HG03103 (cell line): ENCODE results near the gene TNIP1.

Experiments
- ATAC-seq: cut with Tn5 transposase; IDR thresholded peaks from one replicate; pipeline ENCODE4 v1.9.1; 2021; ENCODE audit warnings: low read depth; ENCODE audit not compliant: unreplicated experiment

TNIP1 gene

DNA sequence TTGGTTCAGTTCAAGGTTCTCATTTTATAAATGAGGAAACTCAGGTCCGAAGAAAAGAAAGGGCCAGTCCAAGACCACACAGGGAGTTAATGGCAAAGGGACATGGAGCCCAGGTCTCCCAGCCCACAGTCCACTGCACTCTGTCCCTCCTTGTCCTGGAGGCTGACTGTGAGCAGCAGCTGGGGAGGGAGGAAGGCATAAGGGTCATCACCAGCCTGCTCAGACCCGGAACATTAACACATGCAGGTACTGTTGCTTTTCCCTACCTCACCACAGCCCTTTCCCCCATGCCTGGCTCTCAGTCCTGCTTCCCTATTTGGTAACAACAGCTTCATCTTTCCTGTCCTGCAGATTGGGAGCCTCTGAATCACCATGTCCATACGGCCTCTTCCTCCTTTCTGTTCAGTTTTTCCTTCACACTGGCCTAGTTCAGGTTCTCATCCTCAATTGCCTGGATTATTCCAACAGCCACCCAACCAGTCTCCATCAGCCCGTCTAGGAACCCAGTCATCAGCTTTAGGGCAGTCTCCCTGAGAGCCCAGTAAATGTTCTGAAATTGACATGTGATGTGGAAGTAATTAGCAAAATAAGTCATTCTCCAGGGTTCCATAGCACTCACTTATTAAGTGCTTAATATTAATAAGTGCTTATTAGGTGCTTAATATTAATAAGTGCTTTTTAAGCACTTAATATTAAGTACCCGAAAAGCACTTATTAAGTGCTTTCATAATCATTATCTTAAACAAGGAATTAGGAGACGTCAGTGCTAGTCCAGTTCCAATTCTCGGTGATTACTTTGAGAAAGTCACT, 56.2 kb downstream of the TNIP1 start:
- ATAC-seq: no peak

DNA sequence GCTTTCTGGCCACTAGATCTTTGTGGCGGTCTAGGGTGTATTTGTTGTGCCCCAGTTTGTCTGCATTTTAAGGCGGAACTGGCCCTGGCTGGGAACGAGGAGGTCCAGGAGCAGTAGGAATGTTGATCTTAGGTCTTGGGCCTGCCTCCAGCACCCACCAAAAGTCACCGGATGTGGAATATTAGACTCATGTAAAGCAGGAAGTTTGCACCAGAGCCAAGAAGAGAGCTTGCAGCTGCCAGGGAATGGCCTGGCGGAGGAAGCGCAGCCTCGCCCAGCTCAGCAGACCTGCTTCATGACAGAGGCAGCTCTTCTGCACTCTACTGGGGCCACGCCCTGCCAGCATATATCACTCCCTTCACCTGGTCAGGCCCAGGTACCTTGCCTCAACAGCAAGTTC, 57.2 kb downstream of the TNIP1 start:
- ATAC-seq: no peak

DNA sequence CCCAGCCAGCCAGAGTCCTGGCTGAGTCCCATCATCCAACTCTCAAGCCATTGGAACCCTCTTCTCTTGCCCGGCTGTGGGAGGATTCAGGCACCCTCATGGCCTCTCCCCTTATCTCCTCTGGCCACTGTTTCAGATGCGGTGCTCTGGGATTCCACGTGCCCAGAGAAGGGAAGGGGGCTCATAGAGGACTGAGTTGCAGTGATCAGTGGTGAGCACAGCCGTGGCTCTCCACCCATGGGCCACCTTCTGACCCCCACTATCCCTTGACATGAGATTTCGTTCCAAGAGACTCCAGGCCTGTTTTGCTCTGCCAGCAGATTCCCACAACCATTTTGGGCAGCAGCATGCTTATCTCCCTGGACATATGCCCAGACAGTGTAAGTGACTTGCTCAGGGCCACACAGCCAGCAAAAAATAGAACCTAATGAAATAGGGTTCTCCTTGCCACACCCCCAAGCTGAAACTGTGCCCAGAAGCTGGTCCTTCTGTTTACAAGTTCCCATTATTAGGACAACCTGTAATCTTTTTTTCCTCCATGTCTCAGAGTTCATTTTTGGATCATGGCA, 57.7 kb downstream of the TNIP1 start:
- ATAC-seq: no peak

DNA sequence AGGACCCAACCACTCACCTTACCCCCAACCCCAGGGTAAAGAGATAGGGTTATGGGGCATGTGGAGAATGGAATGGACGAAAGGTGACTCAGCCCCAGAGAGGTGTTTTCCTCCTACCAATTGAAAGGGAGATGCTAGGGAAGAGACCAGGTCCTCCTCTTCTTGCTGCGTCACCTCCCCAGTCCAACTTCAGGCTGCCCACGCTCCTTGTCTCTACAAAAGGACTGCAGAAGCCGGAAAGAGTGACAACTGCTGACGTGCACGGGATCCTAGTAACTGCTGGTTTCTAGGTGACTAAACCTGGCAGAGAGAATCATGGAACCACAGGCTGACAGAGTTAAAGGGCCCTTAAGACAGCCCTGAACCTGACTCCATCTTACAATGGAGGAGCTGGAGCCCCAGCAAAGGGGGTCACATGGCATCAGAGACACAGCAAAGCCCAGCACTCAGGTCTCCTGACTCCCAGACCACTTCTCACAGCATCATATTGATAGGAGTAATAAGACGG, 58.3 kb downstream of the TNIP1 start:
- no peak for ATAC-seq

DNA sequence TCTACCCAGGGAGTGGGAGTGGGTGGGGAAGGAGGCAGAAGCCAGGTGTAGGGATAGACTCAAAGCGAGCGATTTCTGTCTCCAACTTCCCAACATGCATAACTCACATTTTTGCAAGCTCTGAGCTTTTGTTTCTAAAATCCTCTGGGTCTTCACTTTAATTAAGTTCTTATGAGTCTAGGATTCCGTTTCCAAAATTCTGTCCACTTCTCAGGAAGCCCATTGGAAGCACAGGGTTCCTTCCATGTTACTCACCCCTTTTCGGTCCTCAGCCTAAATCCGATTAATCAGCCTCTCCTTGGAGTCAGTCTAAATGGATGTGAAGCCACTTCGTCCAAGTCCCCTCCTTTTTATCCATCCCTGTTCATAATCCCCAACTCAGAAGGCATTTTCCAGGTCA, 59.1 kb downstream of the TNIP1 start:
- ATAC-seq: no peak

DNA sequence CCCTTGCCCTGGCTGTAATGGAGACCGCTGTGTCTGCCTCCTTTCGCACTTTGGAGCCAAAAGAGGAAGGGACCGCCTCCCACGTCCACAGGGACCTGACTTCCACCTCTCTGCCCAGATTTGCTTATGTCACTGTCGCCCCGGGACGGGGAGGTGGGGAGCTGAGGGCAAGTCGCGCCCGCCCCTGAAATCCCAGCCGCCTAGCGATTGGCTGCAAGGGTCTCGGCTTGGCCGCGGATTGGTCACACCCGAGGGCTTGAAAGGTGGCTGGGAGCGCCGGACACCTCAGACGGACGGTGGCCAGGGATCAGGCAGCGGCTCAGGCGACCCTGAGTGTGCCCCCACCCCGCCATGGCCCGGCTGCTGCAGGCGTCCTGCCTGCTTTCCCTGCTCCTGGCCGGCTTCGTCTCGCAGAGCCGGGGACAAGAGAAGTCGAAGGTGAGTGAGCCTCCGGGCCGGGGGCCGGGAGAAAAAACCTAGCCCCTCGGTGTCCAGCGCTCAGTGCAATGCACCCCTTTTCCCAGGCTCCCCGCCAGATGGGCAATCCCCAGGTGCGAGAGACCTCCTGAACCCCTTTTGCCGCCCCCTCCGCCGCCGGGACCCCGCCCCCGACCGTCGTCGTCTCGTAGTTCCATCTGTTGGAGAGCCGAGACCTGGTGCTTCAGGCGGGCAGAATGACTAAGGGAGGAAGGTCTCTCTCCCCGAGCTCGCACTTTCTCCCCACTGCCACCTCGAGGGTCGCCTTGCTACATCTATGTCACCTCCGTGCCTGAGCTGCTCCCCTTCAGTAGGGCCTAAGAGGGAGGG, 60.3 kb downstream of the TNIP1 start, which contains the start of gene GPX3:
Gene GPX3 (plus strand): TSS at position 288 of the 807 bp plus-strand sequence. CDS start 64 bp downstream, at position 352.
- peak; percentile 68 for ATAC-seq

DNA sequence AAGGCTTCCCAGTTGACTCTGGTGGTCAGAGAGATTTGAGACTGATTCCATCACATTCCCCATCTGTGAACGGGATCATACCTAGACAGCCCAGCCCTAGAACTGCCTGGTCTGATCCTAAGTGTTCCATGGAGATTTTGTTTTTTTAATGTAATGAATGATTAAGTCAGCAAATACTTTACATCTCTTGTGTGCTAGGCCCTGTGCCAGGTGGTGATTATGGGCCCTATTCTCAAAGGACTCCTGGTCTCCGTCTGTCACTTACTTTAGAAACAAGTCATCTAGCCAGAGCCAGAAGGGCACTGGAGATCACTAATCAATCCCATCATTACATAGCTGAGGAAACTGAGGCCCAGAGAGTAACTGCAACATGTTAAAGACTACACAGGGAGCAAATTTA, 61.5 kb downstream of the TNIP1 start:
- no peak for ATAC-seq

DNA sequence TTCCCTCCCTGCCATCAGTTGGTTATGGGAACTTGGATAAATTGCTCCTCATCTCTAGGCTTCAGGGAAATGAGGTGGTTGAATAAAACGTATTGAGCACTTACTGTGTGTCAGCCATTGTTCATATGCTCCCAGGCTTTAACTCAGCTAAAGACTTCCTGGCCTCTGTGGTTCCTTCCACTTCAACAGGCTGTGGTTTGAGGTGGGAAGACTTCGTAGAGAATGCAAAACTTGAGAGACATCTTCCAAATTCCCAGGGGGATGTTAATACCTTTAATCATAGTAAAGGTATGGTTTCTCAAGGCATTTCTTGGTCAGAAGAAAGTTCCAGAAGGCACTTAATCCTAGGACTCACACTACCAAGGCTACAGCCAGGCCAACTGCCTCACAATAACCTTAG, 62.0 kb downstream of the TNIP1 start:
- ATAC-seq: no peak

DNA sequence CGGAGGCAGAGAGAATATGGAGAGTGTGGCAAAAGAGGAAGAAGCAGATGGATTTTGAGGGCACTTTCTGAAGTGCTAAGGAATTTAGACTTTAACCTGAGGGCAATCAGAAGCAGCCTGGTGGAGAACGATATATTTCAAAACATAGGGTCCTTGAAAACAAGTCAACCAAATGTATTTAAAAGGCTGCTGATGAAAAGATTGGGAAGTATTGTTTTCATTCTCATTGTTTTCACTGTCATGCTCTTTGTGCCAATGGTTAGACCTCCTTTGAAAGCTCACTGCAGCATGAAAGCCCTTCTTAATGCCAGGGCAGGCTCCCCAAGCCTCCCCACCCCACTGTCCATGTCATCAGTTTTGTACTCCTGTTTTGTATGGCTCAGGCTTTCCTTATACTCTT, 62.9 kb downstream of the TNIP1 start:
- ATAC-seq: no peak

DNA sequence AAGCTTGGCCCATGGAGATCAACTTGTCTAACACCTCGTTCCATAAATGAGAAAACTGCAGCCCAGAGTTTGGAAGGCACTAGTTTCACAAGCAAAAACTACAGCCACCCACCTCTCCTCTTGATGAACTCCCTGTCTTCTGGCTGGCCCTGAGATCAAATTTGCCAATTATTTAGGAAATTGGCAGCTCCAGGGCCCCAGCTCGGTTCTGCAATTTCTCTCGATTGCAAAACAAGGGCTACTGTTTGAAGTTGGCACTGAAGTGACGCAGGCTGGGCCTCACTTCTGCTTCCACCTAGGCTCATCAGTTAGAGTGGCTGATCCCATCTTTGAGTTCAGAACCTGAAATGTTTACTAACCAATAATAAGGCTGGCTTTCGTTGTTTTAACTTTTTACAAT, 64.1 kb downstream of the TNIP1 start:
- no peak for ATAC-seq

DNA sequence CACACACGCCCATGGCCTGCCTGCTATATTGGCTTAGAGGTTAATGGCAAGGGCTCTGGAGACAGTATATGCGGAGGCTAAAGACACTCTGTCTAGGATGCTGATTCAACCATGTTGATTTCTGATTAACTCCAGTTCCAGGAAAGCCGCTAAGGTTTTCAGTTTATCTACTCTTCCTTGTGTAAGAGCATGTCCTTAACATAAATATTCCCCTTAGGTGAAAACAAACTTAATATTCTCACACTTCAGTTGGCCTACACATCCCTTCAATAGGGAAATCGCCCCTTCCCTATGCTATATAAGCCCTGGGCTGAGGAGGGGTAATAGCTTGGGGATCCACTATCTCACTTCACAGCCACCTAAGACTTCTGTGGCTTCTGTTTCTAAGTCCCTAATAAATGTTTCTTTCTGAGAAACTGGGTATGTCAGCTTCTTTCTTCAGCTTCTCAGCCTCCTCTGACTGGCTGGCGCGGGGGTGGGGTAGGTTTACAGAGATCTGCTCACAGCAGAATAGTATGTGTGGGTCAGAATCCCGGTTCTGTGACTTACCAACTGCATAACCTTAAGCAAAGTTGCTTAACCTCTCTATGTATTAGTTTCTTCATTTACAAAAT, 64.8 kb downstream of the TNIP1 start:
- ATAC-seq: no peak

DNA sequence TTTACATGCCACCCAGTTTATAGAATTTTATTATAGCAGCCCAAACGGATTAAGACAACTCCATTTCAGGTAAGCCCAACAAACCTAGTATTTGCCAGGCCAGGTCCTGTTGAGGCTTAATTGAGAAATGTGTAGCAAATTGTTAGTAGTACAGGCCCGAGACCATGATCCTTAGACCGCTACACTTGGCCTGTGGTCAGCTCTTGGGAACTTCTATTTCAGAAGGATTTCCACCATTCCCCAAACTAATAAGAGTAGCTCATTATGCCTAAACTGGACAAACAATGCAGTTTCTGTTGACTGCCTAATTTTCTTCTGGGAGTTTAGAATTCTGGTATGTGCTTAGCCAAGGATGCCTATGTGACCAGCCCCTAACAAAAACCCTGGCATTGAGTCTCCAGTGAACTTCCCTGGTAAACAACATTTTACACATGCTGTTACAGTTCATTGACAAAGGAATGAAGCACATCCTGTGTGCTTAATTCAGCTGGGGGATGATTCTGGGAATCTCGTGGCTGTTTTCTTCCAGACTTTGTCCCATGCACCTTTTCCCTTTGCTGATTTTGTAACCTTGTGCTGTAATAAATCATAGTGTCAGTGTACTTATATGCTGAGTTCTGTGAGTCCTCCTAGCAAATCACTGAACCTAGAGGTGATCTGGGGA, 66.0 kb downstream of the TNIP1 start:
- no peak for ATAC-seq

DNA sequence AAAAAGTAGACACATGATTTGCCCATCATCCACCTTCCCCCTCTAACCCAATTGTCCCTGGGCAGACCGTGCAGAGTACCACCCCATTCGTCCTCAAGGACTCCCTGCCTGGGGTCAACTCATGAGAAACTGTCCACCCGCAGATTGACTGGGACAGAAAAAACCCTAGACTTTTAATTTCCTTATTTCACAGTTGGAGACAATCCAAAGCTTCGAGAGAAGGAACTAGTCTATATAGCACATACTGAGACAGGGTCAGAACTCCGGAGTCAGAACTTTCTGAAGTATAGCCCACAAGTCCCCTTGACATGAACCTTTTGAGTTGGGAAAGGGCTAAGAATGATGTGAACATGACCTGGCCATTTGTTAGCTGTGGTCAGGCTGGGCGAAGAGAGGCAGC, 68.0 kb downstream of the TNIP1 start:
- ATAC-seq: no peak

DNA sequence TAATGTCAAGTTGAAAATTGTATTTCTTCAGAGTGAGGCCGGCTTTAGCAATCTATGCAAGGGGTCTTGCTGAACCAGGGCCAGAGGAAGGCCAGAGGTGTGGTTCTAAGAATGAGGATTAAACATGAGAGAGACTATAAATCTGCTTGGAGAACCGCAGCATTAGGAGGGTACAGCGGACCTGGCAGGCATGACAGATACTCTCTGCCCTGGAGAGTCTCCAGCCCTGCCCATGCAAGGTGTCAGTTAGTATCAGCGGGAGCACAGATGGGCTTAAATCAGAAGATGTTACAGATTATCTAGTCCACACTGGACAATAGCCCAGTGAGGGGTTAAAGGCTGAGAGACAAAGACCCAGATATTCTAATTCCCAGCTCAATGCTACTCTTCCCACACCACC, 71.9 kb downstream of the TNIP1 start:
- ATAC-seq: no peak

DNA sequence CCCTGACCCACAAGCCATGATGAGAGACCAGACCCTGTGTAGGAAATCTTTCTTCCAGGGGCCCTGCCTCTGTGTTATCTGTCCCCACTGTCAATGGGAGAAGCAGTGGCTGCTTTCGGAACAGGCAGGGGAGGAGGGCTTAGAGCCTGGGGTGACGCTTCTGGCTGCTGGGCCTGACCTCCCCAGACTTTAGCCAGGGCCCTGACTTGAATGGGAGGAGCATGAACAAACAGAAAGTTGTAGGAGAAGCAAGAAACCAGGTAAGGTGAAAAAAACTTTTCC, 72.7 kb downstream of the TNIP1 start:
- ATAC-seq: no peak

DNA sequence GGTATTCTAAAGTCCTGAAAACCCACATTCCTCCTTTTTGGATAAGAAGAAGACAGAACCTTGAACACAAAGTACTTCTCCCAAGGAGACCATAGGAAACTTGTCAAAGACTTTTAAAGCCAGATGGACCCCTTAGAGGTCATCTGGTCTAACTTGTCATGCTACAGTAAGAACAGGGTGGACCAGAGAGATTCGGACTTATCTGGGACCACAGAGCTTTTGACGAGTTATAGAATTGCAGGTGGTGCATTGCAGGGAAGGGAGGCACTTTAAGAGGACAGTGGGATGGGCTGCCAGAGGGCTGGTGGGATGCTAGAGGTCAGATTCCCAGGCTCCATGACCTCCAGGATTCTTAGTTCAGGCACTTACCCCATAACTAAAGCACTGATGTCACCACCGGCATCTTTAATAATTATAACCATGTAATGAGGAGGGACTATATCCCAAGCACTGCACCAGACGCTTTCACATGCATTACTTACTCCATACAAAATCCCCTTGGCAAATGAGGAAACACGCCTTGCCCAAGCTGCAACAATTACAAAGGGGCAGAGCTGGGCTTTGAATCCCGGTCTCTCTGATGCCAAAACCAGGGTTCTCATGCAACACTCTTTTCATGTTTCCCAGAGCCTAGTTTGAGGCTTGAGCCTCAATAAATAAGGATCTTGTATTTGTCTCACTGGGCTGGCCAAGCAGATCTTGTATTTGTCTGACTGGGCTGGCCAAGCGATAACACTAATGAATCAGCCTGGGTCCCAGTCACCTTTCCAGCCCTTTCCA, 73.2 kb downstream of the TNIP1 start:
- no peak for ATAC-seq

DNA sequence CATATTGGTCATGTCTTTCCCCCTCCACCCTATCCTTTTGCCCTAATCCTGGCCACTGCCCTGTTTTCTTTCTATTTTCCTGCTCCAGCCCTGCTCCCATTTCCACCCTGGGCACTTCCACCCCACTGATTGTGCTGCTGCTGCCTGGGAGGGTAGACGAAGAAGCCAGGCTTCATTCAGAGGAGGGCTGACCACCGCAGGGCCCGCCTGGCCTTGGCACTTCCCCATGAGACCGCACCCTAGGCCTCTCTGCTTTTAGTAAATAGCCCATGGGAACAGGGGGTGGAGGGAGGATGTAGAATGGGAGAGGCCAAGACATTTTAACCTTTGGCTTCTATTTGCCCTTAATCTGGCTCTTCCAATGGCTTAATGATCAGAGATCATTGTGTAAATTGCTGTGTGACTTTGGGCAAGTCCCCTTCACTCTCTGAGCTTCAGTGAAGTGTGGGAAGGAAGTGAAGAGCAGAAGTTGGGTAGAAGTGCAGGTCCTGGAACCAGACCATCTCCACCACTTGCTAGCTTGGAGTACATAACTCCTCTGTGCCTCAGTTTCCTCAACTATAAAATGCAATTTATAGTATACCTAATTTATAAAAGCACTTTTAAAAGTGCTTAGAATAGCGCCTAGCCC, 74.0 kb downstream of the TNIP1 start:
- no peak for ATAC-seq

DNA sequence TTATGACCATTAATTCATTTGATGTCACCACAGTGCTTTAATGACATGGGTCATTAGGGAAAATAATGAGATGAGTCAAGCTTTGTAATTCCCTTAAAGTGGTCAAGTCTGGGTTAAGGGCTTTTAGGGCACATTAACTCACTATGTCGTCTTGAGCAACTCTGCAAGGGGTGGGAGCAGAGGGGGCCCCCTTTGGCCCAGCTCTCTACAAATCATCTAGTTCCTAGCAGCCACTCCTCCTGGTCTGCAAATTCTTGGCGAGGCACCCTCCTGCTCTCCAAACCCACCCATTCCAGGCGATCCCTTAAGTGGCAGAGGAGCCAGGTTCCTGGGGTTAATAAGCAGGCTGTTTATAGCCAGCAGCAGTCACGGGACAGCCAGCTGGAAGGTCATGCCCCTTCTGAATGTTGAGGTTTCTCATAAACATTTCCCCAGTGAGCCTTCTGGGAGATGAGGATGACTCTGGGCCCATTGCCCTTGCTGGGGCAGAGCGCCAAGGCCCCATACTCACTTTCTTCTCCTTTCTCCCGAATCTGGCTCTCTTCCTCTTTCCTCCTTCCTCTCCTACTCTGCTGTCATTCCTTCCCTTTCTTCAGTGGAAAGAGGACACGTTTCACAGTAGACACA, 74.8 kb downstream of the TNIP1 start:
- ATAC-seq: no peak
